HL-60 (cell line): ENCODE data around the gene AFF1.

ENCODE experiments used
- DNase-seq, 2 experiments: peaks; one replicate each; pipeline ENCODE4 v3.0.0-alpha.2; 2010 to 2020; ENCODE audit warnings: low read depth in 1 of 2, low spot score in 1 of 2
- H3K27ac ChIP-seq: fragments of 250-450 bp; sonication (Bioruptor Pico); replicated peaks from 2 replicates; pipeline ENCODE4 v1.5.1; 2020; ENCODE audit warnings: mild to moderate bottlenecking, moderate library complexity
- H3K27me3 ChIP-seq: fragments of 250-450 bp; sonication (Bioruptor Pico); 2 replicates; pipeline ENCODE4 v1.5.1; 2021; ENCODE audit warnings: mild to moderate bottlenecking, moderate library complexity; ENCODE audit not compliant: insufficient read depth, poor library complexity, severe bottlenecking
- H3K4me3 ChIP-seq: replicated peaks from 2 replicates; pipeline ENCODE4 v1.5.1; 2011; ENCODE audit warnings: mild to moderate bottlenecking, control low read depth, low read length; ENCODE audit not compliant: insufficient read depth
- CTCF ChIP-seq: IDR thresholded peaks from one replicate; pipeline ENCODE4 v1.5.1; 2011; ENCODE audit warnings: low read length, control low read depth, inconsistent platforms; ENCODE audit not compliant: insufficient read depth
- GABPA ChIP-seq: IDR thresholded peaks from 2 replicates; pipeline ENCODE4 v1.6.1; 2012; ENCODE audit warnings: low read depth
- POLR2AphosphoS5 ChIP-seq: IDR thresholded peaks from 2 replicates; pipeline ENCODE4 v1.6.1; 2012; ENCODE audit warnings: low read depth
- REST ChIP-seq: IDR thresholded peaks from 2 replicates; pipeline ENCODE4 v1.6.1; 2012; ENCODE audit warnings: low read depth; ENCODE audit not compliant: insufficient replicate concordance
- SPI1 ChIP-seq: IDR thresholded peaks from 2 replicates; pipeline ENCODE4 v1.6.1; 2012; ENCODE audit warnings: low read depth, mild to moderate bottlenecking, borderline replicate concordance

The AFF1 gene

GRCh38 chr4:87042986-87043820, 108.4 kb downstream of the AFF1 start:
- H3K4me3 ChIP-seq, result no peak overlapping the region
- TF ChIP-seq REST, result no peak
- H3K27ac ChIP-seq, result no peak overlapping the region
- no peak for DNase-seq
- no peaks in the 10 kb centered on the region for H3K27me3 ChIP-seq

GRCh38 chr4:87044511-87045233, 109.9 kb downstream of the AFF1 start:
- H3K27me3 ChIP-seq, result no peaks in the 10 kb centered on the region
- TF ChIP-seq SPI1 (peak; percentile 8; the same call in 1 of the 2 replicates), CTCF (no peak)
- H3K27ac ChIP-seq, result peak overlapping the region; percentile 63
- H3K4me3 ChIP-seq, result no peak overlapping the region
- DNase-seq, result no peak

- H3K4me3 ChIP-seq, result no peak overlapping the region
- DNase-seq, result no peak
- no peaks in the 10 kb centered on the region for H3K27me3 ChIP-seq
- peak overlapping the region; percentile 63 for H3K27ac ChIP-seq
- TF ChIP-seq POLR2AphosphoS5 (no peak), CTCF (no peak), REST (no peak), SPI1 (no peak), GABPA (no peak)
These were observed 110.4 kb downstream of the AFF1 start for GRCh38 chr4:87045234-87045558.

GRCh38 chr4:87045659-87046058, 110.8 kb downstream of the AFF1 start:
- TF ChIP-seq CTCF (no peak), POLR2AphosphoS5 (no peak), REST (no peak), GABPA (no peak), SPI1 (no peak)
- Histone ChIP-seq H3K27me3 (no peaks in the 10 kb centered on the region), H3K27ac (peak overlapping the region; percentile 63), H3K4me3 (no peak overlapping the region)
- no peak for DNase-seq
